GM12878 (cell line): ENCODE measurements around the gene FUZ. TPM values are rescaled to one million over a fixed set of nuclear protein-coding genes. Genes with fewer than 3 reads are reported as not detected.

Experiments
- ATF3 ChIP-seq: IDR thresholded peaks from 2 replicates; pipeline ENCODE4 v1.6.1; 2011; ENCODE audit warnings: low read depth, mild to moderate bottlenecking, low read length, moderate library complexity, borderline replicate concordance; ENCODE audit errors: extremely low read depth
- ATF7 ChIP-seq: fragments of 450-650 bp; IDR thresholded peaks from 2 replicates; pipeline ENCODE4 v1.6.1; 2016; ENCODE audit warnings: low read depth, mild to moderate bottlenecking
- BRCA1 ChIP-seq: IDR thresholded peaks from 2 replicates; pipeline ENCODE4 v1.6.1; 2011; ENCODE audit warnings: low read depth, low read length, improper control_type of control experiment
- CHD1 ChIP-seq: IDR thresholded peaks from 2 replicates; pipeline ENCODE4 v1.6.1; 2012; ENCODE audit warnings: low read depth, low read length, improper control_type of control experiment
- E2F8 ChIP-seq: fragments of 450-650 bp; IDR thresholded peaks from 2 replicates; pipeline ENCODE4 v1.6.1; 2018; ENCODE audit warnings: mild to moderate bottlenecking, low read depth, moderate library complexity; ENCODE audit not compliant: partially characterized antibody
- JUND ChIP-seq: IDR thresholded peaks from 2 replicates; pipeline ENCODE4 v1.6.1; 2012; ENCODE audit warnings: low read depth, mild to moderate bottlenecking, low read length, improper control_type of control experiment, moderate library complexity
- KAT2A ChIP-seq: conservative IDR thresholded peaks from 2 replicates; pipeline ENCODE4 v1.6.1; 2011; ENCODE audit warnings: low read depth, low read length; ENCODE audit not compliant: control insufficient read depth
- NFYB ChIP-seq: IDR thresholded peaks from 2 replicates; pipeline ENCODE4 v1.6.1; 2011; ENCODE audit warnings: low read depth, mild to moderate bottlenecking, low read length, improper control_type of control experiment, moderate library complexity; ENCODE audit not compliant: insufficient read depth
- NR2C2 ChIP-seq: IDR thresholded peaks from 2 replicates; pipeline ENCODE4 v1.6.1; 2011; ENCODE audit warnings: borderline replicate concordance, low read depth; ENCODE audit not compliant: control insufficient read depth, insufficient read length
- NR2F1 ChIP-seq: fragments of 450-650 bp; conservative IDR thresholded peaks from 2 replicates; pipeline ENCODE4 v1.6.1; 2017; ENCODE audit warnings: mild to moderate bottlenecking
- PAX5 ChIP-seq: IDR thresholded peaks from 2 replicates; pipeline ENCODE4 v1.6.1; 2011; ENCODE audit warnings: low read depth, low read length, borderline replicate concordance
- RFX5 ChIP-seq: IDR thresholded peaks from 2 replicates; pipeline ENCODE4 v1.6.1; 2011; ENCODE audit warnings: low read depth, low read length, improper control_type of control experiment
- STAT1 ChIP-seq: fragments of 450-650 bp; conservative IDR thresholded peaks from 2 replicates; pipeline ENCODE4 v1.6.1; 2014; ENCODE audit warnings: antibody characterized with exemption, mild to moderate bottlenecking
- STAT3 ChIP-seq: IDR thresholded peaks from 2 replicates; pipeline ENCODE4 v1.6.1; 2011; ENCODE audit warnings: low read depth, low read length, improper control_type of control experiment
- ZNF217 ChIP-seq: fragments of 450-650 bp; IDR thresholded peaks from 2 replicates; pipeline ENCODE4 v1.6.1; 2017; ENCODE audit warnings: antibody characterized with exemption, mild to moderate bottlenecking
- polyA plus RNA-seq, 11 experiments: library from polyadenylated mRNA; depleted of rRNA in 4 of 11; unstranded in 6 of 11; stranded (reverse) in 5 of 11; fragments of >200 nt; fragmentation: Nextera tagmentation in 4 of 11; fragmentation: Illumina TruSeq in 1 of 11; extraction: Ambion mirVana in 4 of 11; extraction: Trizol in 1 of 11; gene quantifications; 1 replicate in 1 of 11; 2 replicates in 10 of 11; pipeline versions ENCODE4 v1.2.1 to v1.2.3, GENCODE V29; 2011 to 2016; ENCODE audit warnings: inconsistent platforms in 2 of 11, missing spikeins in 2 of 11, low read depth in 1 of 11
- total RNA-seq, 4 experiments: library from RNA; depleted of rRNA in 3 of 4; stranded (reverse); fragments of >200 nt in 3 of 4; fragmentation: Illumina TruSeq in 1 of 4; extraction: Trizol in 1 of 4; gene quantifications; 2 replicates each; pipeline versions ENCODE4 v1.2.1 to v1.2.3, GENCODE V29; 2013 to 2021
- TF ChIP-seq, protein P1 (sequence below): fragments of 450-650 bp; IDR thresholded peaks from 2 replicates; pipeline ENCODE4 v1.6.1; 2016; ENCODE audit warnings: mild to moderate bottlenecking
- TF ChIP-seq, protein P2 (sequence below): IDR thresholded peaks from 2 replicates; pipeline ENCODE4 v1.6.1; 2011; ENCODE audit warnings: mild to moderate bottlenecking, low read depth, low read length, moderate library complexity; ENCODE audit not compliant: insufficient replicate concordance

Gene FUZ
- total and polyA plus RNA-seq, 10 of the 15 experiments (the other 5 are each of a cell fraction or from before 2014, with no cell fraction given) = 0.18 to 11.5 (median 8.8) TPM

DNA sequence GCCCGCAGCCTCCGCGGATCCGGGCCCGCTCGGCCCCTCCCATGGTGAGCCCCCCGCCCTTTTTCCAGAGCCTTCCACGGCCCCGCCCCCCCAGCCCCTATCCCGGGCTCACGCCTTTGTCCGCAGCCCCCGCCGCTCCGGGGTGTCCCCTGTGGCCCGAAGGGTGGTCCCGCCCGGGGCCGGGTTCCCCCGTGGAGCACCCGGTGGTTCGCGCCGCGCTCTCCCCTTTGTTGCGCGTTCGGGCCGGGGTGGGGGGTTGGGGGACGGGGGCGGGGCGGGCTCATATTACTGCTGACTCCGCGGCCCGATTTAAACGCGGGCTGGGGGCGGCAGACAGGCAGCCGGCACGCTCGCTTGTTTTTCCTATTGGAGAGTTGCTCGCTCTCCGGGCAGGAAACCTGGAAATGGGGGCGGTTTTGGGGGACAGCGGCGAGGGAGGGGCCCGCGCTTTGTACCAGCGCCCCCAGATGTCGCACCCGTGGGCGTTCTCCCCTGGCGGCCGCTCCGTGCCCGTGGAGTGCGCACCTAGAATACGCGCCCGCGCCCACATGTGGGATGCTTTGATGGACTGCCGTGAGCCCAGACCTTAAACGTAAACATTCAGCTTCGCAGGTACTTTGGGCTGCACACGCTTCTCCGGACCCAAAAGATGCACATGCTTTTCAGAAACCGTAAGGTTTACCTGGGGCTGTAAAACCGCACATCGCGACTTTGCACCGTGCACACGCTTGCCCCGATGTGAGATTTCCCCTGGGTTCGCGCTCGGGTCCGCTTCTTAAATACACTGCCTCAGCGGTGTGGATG is 38.6 kb upstream of the FUZ start (continued):
- TF ChIP-seq, protein P1, sequence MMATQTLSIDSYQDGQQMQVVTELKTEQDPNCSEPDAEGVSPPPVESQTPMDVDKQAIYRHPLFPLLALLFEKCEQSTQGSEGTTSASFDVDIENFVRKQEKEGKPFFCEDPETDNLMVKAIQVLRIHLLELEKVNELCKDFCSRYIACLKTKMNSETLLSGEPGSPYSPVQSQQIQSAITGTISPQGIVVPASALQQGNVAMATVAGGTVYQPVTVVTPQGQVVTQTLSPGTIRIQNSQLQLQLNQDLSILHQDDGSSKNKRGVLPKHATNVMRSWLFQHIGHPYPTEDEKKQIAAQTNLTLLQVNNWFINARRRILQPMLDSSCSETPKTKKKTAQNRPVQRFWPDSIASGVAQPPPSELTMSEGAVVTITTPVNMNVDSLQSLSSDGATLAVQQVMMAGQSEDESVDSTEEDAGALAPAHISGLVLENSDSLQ = peak; percentile 46; the same call in 1 of the 2 replicates
- TF ChIP-seq KAT2A = no peak
- no peak for TF ChIP-seq ZNF217
- TF ChIP-seq CHD1 = no peak
- TF ChIP-seq, protein P2, sequence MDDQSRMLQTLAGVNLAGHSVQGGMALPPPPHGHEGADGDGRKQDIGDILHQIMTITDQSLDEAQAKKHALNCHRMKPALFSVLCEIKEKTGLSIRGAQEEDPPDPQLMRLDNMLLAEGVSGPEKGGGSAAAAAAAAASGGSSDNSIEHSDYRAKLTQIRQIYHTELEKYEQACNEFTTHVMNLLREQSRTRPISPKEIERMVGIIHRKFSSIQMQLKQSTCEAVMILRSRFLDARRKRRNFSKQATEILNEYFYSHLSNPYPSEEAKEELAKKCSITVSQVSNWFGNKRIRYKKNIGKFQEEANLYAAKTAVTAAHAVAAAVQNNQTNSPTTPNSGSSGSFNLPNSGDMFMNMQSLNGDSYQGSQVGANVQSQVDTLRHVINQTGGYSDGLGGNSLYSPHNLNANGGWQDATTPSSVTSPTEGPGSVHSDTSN = peak; percentile 14
- no peak for TF ChIP-seq NR2F1
- no peak for TF ChIP-seq JUND
- TF ChIP-seq E2F8 = no peak
- TF ChIP-seq STAT3 = no peak
- TF ChIP-seq PAX5 = no peak
- no peak for TF ChIP-seq RFX5
- no peak for TF ChIP-seq ATF3
- no peak for TF ChIP-seq NR2C2
- no peak for TF ChIP-seq STAT1
- TF ChIP-seq ATF7 = no peak
- no peak for TF ChIP-seq BRCA1
- no peak for TF ChIP-seq NFYB
